HFF-Myc (cell line): ENCODE data around the gene FAM118A.

Experiments used
- DNase-seq: peaks from one replicate; pipeline ENCODE4 v3.0.0-alpha.2; 2011; ENCODE audit warnings: low read depth; ENCODE audit errors: extremely low read depth
- H3K4me3 ChIP-seq: replicated peaks from 2 replicates; pipeline ENCODE4 v1.5.1; 2011; ENCODE audit warnings: low read depth, mild to moderate bottlenecking, control low read depth, low read length
- CTCF ChIP-seq: IDR thresholded peaks from 2 replicates; pipeline ENCODE4 v1.5.1; 2012; ENCODE audit warnings: mild to moderate bottlenecking, low read depth, low read length, control low read depth; ENCODE audit errors: missing control alignments

The FAM118A gene

GRCh38 chr22:45337536-45337935 is 27.8 kb downstream of the FAM118A start:
- H3K4me3 ChIP-seq: no peak overlapping the region
- DNase-seq: no peak
- no peak for TF ChIP-seq CTCF

- no peak for TF ChIP-seq CTCF
- H3K4me3 ChIP-seq: no peak overlapping the region
These were observed 29.1 kb downstream of the FAM118A start for GRCh38 chr22:45338795-45339194.

GRCh38 chr22:45340323-45340722 is 30.6 kb downstream of the FAM118A start:
- no peak for DNase-seq
- H3K4me3 ChIP-seq: no peak overlapping the region
- no peak for TF ChIP-seq CTCF

More at GRCh38 chr22:45338795-45339194, 29.1 kb downstream of the FAM118A start:
- no peak for DNase-seq

GRCh38 chr22:45341498-45341897 is 31.8 kb downstream of the FAM118A start:
- TF ChIP-seq CTCF: no peak
- DNase-seq: no peak
- no peak overlapping the region for H3K4me3 ChIP-seq

GRCh38 chr22:45343143-45343542 is 33.4 kb downstream of the FAM118A start:
- H3K4me3 ChIP-seq: no peak overlapping the region
- no peak for DNase-seq
- TF ChIP-seq CTCF: no peak

GRCh38 chr22:45344334-45344733 is 34.6 kb downstream of the FAM118A start:
- DNase-seq: no peak
- TF ChIP-seq CTCF: no peak

GRCh38 chr22:45349916-45350315 is 40.2 kb downstream of the FAM118A start:
- no peak overlapping the region for H3K4me3 ChIP-seq
- TF ChIP-seq CTCF: no peak

More at GRCh38 chr22:45344334-45344733, 34.6 kb downstream of the FAM118A start:
- no peak overlapping the region for H3K4me3 ChIP-seq

More at GRCh38 chr22:45349916-45350315, 40.2 kb downstream of the FAM118A start:
- DNase-seq: no peak
